Esophagus (tissue), 2 donors: ENCODE results near the gene RPS19BP1. TPM values are rescaled to one million over a fixed set of nuclear protein-coding genes. Genes with fewer than 3 reads are reported as not detected.
A peak's percentile ranks its signal among the peaks of the same experiment; 100 is the strongest.
"Not testable (repeated sequence)": the region's sequence is repeated elsewhere in the genome, so short reads cannot be mapped to it uniquely, and the experiment has no call there.

Source experiments
- H3K27ac ChIP-seq, 2 donors: one replicate each; pipeline ENCODE4 v1.5.1; 2013; ENCODE audit warnings: low read depth in 2 of 2, mild to moderate bottlenecking in 2 of 2, inconsistent platforms in 1 of 2, low read length in 1 of 2, moderate library complexity in 1 of 2
- H3K27me3 ChIP-seq, 2 donors: one replicate each; pipeline ENCODE4 v1.6.1; 2013; ENCODE audit warnings: low read length in 2 of 2, control low read depth in 1 of 2, mild to moderate bottlenecking in 1 of 2; ENCODE audit not compliant: insufficient read depth in 2 of 2, control insufficient read depth in 1 of 2
- H3K36me3 ChIP-seq, 2 donors: one replicate each; pipeline ENCODE4 v1.6.1; 2013; ENCODE audit warnings: low read length in 1 of 2; ENCODE audit not compliant: control insufficient read depth in 2 of 2, insufficient read depth in 2 of 2
- H3K4me1 ChIP-seq, 2 donors: one replicate each; pipeline ENCODE4 v1.6.1; 2013; ENCODE audit warnings: low read length in 1 of 2; ENCODE audit not compliant: control insufficient read depth in 2 of 2, insufficient read depth in 2 of 2
- H3K4me3 ChIP-seq, 2 donors: one replicate each; pipeline ENCODE4 v1.5.1; 2013; ENCODE audit warnings: low read length in 2 of 2, mild to moderate bottlenecking in 2 of 2, low read depth in 1 of 2, moderate library complexity in 1 of 2
- H3K9me3 ChIP-seq, 2 donors: one replicate each; pipeline ENCODE4 v1.6.1; 2013; ENCODE audit warnings: mild to moderate bottlenecking in 2 of 2, low read depth in 1 of 2, low read length in 1 of 2, moderate library complexity in 1 of 2; ENCODE audit not compliant: control insufficient read depth in 2 of 2, insufficient read depth in 1 of 2
- WGBS, 2 donors: extraction: QIAGEN DNeasy Blood & Tissue Kit; methylation state at CpG; one replicate each; pipeline ENCODE4 v1.1.7; 2013; 5-methylcytosine and 5-hydroxymethylcytosine counted together
- polyA plus RNA-seq, 2 donors: library from polyadenylated mRNA; stranded (reverse); fragments of 200-250 nt; gene quantifications; one replicate each; pipeline ENCODE4 v1.2.3, GENCODE V29; 2013
- donor health status: healthy with polysubstance abuse.
- donor health status: Bipolar disorder and iron deficiency.

Gene RPS19BP1
- polyA plus RNA-seq, 2 donors = 94.0 to 116 TPM

DNA sequence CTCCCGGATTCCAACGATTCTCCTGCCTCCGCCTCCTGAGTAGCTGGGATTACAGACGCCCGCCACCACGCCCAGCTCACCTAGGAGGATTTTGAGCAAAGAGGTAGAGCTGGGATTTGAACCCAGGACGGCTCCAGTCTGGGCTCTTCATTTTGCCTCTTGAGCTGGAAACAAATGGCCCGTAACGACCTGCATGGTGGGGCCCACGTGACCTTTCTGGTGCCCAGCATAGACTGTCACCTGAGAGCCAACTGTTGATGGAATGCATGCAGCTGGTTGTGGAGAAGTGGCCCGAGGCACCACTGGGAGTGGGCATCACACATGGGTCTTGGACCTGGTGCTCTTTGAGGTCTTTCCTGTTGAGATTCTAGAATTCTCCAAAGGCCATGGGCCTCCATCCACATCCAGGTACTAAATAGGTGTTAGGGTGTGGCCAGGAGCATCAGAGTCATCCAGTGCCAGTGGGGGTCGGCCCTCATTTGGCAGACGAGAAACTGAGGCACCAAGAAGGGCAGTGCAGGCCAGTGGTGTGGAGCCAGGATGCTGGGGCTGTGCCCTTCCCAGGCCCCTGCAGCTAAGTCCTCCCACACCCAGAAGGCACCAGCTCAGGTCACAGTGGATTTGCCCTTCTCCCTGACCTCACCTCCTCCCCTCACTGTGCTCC, 8.3 kb downstream of the RPS19BP1 start:
- H3K27me3 ChIP-seq = no peaks in the 10 kb centered on the region
- peaks cover 8 to 38% of the 10 kb centered on the region in 2 donors for H3K36me3 ChIP-seq
- WGBS, 2 donors = 60 to 62% methylated on average over 13 of the region's 13 CpGs
- no peaks in the 10 kb centered on the region for H3K9me3 ChIP-seq
- peak overlapping the region in 1 of 2 donors; percentile 66 for H3K27ac ChIP-seq
- peaks cover 14 to 27% of the 10 kb centered on the region in 2 donors for H3K4me1 ChIP-seq
- H3K4me3 ChIP-seq = no peak overlapping the region

DNA sequence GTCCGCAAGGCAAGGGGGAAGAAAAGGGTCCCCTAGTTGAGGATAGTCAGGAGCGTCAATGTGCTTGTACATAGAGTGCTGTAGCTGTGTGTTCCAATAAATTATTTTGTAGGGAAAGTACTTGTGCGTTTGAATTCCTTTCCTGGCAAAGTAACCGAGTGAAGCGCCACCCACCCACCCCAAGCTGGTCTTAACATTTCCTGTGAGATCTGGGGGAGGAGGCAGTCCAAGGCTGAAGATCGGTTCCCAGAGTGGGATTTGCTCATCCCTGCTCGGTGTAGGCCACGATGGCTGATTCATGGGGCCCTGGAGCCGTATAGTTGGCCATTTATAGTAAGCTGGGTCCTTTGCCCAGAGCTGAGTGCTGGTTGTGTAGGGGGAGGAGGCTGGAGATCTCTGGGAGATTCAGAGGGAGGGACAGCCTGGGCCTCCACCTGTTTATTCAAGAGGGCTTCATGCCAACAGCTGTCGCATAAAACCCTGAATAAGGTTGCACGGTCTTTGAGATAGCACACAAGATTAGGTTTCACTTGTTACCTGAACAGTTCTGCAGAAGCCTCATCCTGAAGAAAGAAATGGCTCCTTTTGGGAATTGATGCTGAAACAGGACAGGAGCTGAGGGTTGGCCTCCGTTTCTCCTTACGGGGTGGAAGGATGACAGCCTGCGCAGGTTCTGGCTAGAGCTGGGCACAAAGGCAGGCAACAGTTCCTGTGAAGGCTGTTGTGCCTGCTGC, 9.8 kb downstream of the RPS19BP1 start:
- H3K4me1 ChIP-seq = peaks cover 7 to 16% of the 10 kb centered on the region in 2 donors
- H3K27ac ChIP-seq = peak overlapping the region; percentile 77 to 89
- H3K4me3 ChIP-seq = peak overlapping the region; percentile 98 to 100
- no peaks in the 10 kb centered on the region for H3K9me3 ChIP-seq
- no peaks in the 10 kb centered on the region for H3K27me3 ChIP-seq
- 7 to 9% methylated on average over 14 of the region's 14 CpGs for WGBS, 2 donors
- H3K36me3 ChIP-seq = peaks cover 8 to 36% of the 10 kb centered on the region in 2 donors

DNA sequence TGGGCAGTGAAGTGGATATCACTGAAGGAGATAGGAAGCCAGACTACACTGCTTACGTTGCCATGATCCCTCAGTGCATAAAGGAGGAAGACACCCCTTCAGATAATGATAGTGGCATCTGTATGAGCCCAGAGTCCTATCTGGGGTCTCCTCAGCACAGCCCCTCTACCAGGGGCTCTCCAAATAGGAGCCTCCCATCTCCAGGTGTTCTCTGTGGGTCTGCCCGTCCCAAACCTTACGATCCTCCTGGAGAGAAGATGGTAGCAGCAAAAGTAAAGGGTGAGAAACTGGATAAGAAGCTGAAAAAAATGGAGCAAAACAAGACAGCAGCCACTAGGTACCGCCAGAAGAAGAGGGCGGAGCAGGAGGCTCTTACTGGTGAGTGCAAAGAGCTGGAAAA, 10.5 kb downstream of the RPS19BP1 start:
- not testable (repeated sequence) for H3K27me3 ChIP-seq, H3K9me3 ChIP-seq
- Histone ChIP-seq H3K27ac (peak overlapping the region; percentile 99 to 100), H3K4me3 (peak overlapping the region; percentile 98 to 100), H3K4me1 (peaks cover 3 to 12% of the 10 kb centered on the region in 2 donors), H3K36me3 (peaks cover 8 to 40% of the 10 kb centered on the region in 2 donors)
- 6 to 17% methylated on average over 4 to 5 of the region's 5 CpGs for WGBS, 2 donors

DNA sequence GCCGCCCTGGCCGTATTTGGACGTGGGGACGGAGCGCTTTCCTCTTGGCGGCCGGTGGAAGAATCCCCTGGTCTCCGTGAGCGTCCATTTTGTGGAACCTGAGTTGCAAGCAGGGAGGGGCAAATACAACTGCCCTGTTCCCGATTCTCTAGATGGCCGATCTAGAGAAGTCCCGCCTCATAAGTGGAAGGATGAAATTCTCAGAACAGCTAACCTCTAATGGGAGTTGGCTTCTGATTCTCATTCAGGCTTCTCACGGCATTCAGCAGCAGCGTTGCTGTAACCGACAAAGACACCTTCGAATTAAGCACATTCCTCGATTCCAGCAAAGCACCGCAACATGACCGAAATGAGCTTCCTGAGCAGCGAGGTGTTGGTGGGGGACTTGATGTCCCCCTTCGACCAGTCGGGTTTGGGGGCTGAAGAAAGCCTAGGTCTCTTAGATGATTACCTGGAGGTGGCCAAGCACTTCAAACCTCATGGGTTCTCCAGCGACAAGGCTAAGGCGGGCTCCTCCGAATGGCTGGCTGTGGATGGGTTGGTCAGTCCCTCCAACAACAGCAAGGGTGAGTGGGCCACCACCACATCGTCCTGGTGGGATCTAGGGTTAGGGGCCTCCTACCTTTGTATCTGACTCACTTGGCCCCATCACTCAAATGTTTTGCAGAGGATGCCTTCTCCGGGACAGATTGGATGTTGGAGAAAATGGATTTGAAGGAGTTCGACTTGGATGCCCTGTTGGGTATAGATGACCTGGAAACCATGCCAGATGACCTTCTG, 11.3 kb downstream of the RPS19BP1 start:
- H3K27me3 ChIP-seq, H3K9me3 ChIP-seq: not testable (repeated sequence)
- Histone ChIP-seq H3K36me3 (peaks cover 8 to 42% of the 10 kb centered on the region in 2 donors), H3K4me1 (peaks cover 3 to 12% of the 10 kb centered on the region in 2 donors), H3K27ac (peak overlapping the region; percentile 99 to 100), H3K4me3 (peak overlapping the region; percentile 98 to 100)
- 1% methylated on average over 28 of the region's 28 CpGs for WGBS, 2 donors

DNA sequence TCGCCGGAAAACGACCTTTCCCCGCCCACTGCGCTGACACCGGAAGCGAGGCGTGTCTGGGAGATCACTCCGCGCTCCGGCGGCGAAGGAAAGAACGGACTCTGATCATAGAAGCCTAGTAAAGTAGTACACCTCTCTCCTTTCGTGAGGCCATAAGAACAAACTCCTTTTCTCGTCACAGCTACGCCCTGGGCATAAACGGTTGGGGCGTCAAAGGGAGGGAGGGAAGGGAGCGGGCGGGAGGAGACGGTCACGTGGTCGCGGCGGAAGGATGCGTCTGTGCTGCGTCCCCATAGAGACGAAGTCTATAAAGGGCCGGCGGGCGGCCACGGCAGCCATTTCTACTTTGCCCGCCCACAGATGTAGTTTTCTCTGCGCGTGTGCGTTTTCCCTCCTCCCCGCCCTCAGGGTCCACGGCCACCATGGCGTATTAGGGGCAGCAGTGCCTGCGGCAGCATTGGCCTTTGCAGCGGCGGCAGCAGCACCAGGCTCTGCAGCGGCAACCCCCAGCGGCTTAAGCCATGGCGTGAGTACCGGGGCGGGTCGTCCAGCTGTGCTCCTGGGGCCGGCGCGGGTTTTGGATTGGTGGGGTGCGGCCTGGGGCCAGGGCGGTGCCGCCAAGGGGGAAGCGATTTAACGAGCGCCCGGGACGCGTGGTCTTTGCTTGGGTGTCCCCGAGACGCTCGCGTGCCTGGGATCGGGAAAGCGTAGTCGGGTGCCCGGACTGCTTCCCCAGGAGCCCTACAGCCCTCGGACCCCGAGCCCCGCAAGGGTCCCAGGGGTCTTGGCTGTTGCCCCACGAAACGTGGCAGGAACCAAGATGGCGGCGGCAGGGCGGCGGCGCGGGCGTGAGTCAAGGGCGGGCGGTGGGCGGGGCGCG, 12.1 kb downstream of the RPS19BP1 start, which contains the start of gene ATF4:
ATF4 (plus strand) TSS at position 337 of the 880 bp plus-strand sequence. CDS start 884 bp downstream, outside the sequence.
- Histone ChIP-seq H3K4me1 (peaks cover 3 to 12% of the 10 kb centered on the region in 2 donors), H3K4me3 (peak within 1 kb of the TSS; percentile 98 to 100)
- WGBS, 2 donors = 0 to 1% methylated on average over 72 to 86 of the region's 86 CpGs

DNA sequence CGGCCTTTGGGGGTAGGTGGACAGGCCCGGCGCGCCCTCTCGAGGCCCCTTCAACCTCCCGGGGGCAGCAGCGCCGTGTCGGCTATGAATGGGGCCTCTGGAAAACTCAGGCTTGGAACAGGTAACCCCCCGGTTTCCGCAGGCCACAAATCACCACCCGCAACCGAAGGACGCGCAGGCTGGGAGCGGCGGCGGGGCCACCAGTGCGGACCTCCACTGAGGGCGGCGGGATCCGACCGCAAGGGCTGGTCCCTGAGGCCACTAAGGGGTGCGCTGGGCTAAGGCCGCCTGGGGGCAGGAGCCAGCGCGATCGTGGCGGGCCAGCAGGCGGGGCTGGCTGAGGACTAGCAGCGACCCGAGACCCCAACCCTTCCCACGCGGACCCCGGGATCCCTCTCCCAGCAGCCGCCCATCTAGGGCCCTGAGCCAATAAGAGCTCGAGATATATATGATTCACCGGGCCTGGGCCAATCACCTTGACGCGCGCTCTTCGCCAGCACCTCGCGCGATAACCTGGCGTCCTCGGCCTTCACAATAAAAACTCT, 12.8 kb downstream of the RPS19BP1 start:
- Histone ChIP-seq H3K36me3 (peaks cover 8 to 41% of the 10 kb centered on the region in 2 donors), H3K27me3 (no peaks in the 10 kb centered on the region), H3K4me3 (peak overlapping the region; percentile 98 to 100), H3K27ac (peak overlapping the region; percentile 99 to 100), H3K4me1 (peaks cover 3 to 12% of the 10 kb centered on the region in 2 donors), H3K9me3 (no peaks in the 10 kb centered on the region)
- 0% methylated on average over 40 to 47 of the region's 47 CpGs for WGBS, 2 donors

More for the DNA sequence above, 12.1 kb downstream of the RPS19BP1 start, which contains the start of gene ATF4:
- Histone ChIP-seq H3K9me3 (no peaks in the 10 kb centered on the region), H3K27me3 (no peaks in the 10 kb centered on the region), H3K36me3 (peaks cover 8 to 42% of the 10 kb centered on the region in 2 donors), H3K27ac (peak within 1 kb of the TSS; percentile 99 to 100)

DNA sequence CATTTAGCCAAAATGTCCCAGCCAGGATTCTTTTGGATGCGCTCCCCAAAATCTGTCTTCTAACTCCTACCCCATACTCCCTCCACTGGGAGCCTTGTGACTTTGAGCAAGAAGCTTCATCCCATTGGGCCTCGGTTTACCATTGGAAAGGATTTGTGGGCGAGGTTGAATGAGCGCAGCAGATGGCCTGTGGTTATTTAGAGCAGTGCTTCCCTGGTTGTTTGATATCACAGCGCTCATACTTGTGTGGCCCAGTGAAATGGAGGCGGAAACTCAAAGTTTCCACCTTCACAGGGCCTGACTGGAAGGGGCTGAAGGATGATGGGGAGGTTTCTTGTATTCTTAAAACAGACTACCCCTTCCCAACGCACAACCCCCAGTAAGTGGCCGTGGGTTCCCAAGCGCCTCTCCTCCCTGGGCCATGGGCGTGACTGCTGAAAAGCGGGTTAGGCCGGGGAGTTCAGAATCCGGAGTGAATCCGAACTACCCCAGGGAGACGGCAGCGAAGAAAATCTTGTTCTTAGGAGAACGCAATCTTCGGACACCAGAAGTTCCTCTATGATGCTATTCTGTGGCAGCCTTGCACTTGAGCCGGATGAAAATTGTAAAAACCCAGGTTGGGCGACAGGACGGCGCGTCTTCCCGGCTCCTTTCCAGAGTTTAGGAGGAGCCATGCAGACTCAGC, 13.4 kb downstream of the RPS19BP1 start:
- H3K4me1 ChIP-seq = peaks cover 3 to 12% of the 10 kb centered on the region in 2 donors
- no peaks in the 10 kb centered on the region for H3K9me3 ChIP-seq
- H3K4me3 ChIP-seq = peak overlapping the region; percentile 98 to 100
- H3K27ac ChIP-seq = peak overlapping the region; percentile 99 to 100
- 9 to 10% methylated on average over 24 of the region's 24 CpGs for WGBS, 2 donors
- H3K36me3 ChIP-seq = peaks cover 3 to 38% of the 10 kb centered on the region in 2 donors
- no peaks in the 10 kb centered on the region for H3K27me3 ChIP-seq

DNA sequence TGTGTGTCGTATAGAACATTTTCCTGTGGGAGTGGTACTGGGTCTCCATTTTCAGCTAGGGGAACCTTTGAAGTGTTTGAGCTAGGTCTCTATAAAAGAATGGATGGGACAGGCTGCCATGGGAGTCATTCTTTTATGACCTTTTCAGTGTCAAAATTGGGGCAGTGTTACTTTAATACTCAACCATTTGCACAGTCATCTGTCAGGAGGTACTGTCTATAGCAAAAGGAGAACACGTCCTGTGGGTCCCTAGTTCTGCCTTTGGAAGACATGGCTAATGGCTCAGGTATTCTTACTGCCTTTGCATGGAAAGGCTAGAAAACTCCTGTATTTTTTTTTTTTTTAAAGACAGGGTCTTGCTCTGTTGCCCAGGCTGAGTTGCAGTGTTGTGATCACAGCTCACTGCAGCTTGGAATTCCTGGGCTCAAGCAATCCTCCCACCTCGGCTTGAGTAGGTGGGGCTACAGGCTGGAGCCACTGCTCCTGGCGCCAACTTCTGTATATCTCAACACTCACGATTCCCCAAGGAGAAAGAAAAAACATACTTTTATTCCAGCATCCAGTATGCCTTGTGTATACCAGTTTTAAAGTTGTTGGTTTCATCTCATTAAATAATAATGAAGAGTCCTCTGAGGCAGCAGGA, 14.3 kb downstream of the RPS19BP1 start:
- 52 to 59% methylated on average over 5 of the region's 5 CpGs for WGBS, 2 donors
- H3K27ac ChIP-seq = peak overlapping the region in 1 of 2 donors; percentile 100
- H3K36me3 ChIP-seq = peaks cover 0 to 41% of the 10 kb centered on the region in 2 donors
- H3K4me1 ChIP-seq = peaks cover 3 to 10% of the 10 kb centered on the region in 2 donors
- no peaks in the 10 kb centered on the region for H3K9me3 ChIP-seq
- no peak overlapping the region for H3K4me3 ChIP-seq
- no peaks in the 10 kb centered on the region for H3K27me3 ChIP-seq
